HG02970 (cell line): ENCODE measurements around the gene SULT1A1.
"Not testable (repeated sequence)": the region's sequence is repeated elsewhere in the genome, so short reads cannot be mapped to it uniquely, and the experiment has no call there.

Experiments used
- ATAC-seq: cut with Tn5 transposase; IDR thresholded peaks from one replicate; pipeline ENCODE4 v1.9.1; 2021; ENCODE audit warnings: mild to moderate bottlenecking, moderate library complexity, moderate number of reproducible peaks; ENCODE audit not compliant: unreplicated experiment, low FRiP score

The SULT1A1 gene

GRCh38 chr16:28592511-28592910, 17.3 kb downstream of the SULT1A1 start:
- ATAC-seq, result no peak

GRCh38 chr16:28591355-28591754, 18.5 kb downstream of the SULT1A1 start:
- ATAC-seq, result no peak

DNA sequence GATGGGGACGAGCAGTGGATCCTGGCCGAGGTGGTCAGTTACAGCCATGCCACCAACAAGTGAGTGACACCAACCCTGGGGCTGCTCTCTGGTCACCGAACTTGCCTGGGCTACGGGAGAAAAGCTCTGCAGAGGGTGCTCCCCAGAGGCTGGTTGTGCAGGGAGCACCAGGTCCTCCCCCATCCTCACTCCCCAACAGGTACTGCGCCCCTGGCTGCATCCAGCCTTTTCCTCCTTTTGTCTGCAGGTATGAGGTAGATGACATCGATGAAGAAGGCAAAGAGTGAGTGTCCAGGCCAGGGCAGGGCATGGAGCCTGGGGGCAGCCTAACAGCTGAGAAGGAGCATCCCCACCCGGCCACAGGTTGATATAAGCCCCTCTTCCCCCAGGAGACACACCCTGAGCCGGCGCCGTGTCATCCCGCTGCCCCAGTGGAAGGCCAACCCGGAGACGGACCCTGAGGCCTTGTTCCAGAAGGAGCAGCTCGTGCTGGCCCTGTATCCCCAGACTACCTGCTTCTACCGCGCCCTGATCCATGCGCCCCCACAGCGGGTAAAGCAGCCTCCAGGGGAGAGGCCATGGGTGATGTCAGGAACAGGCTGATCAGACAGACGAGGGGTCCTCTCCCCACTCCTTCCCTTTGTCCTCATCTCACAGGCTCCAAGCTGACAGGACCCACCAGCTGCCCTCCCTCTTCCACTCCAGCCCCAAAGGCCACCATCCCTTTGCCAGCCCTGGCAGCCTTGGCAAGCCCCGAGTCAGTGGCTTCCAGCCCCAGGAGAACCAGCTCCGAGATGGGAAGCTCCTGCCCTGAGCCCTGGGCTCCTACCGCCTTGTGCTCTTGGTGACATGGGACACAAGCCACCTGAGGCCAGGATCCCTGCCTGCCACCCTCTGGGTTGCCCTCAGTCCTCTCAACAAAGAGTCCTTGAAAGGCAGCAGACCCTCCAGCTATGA, 19.2 kb downstream of the SULT1A1 start:
- ATAC-seq, result no peak

GRCh38 chr16:28589930-28590329, 19.9 kb downstream of the SULT1A1 start:
- no peak for ATAC-seq

DNA sequence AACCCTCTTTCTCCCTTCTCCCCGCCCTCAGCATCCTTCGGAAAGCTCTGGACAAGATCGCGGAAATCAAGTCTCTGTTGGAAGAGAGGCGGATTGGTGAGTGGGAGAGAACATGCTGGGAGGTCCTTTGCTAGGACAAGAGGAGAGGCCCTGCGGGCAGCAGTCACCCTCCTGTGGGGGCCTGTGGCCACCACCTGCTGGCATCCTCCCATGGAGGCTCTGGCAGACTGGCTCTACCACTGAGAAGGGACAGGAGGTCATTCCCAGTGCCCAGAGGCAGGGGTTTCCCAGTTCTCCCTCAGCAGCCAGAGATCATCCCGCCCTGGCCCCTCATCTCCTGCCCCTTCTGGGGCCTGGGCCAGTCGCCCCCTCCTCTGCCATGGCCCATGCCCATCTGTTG, 20.8 kb downstream of the SULT1A1 start:
- no peak for ATAC-seq

GRCh38 chr16:28587386-28587785, 22.5 kb downstream of the SULT1A1 start:
- ATAC-seq, result no peak

- no peak for ATAC-seq
Observed at GRCh38 chr16:28586466-28586865, 23.4 kb downstream of the SULT1A1 start.

GRCh38 chr16:28585674-28586073, 24.2 kb downstream of the SULT1A1 start:
- ATAC-seq, result no peak

DNA sequence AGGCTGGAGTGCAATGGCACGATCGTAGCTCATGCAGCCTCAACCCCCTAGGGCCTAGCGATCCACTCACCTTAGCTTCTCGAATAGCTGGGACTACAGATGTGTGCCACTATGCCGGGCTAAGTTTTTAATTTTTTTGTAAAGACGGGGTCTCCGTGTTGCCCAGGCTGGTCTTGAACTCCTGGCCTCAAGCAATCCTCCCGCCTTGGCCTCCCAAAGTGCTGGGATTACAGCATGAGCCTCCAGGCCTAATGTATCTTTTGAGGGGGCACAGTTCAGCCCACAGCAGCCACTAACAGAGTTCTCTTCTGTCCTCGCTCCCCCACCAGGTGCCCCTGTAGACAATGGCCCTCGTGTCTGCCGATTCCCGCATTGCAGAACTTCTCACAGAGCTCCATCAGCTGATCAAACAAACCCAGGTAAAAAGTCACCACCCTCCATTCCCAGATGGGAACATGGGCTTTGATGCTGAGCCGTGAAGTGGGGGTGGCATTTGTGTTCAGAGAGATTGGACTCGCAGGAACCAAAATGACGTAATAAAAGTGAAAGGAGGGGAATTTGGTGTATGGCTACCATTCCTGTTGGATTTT, 29.0 kb downstream of the SULT1A1 start:
- no peak for ATAC-seq

- no peak for ATAC-seq
Observed at GRCh38 chr16:28575446-28576109, 34.3 kb downstream of the SULT1A1 start.

DNA sequence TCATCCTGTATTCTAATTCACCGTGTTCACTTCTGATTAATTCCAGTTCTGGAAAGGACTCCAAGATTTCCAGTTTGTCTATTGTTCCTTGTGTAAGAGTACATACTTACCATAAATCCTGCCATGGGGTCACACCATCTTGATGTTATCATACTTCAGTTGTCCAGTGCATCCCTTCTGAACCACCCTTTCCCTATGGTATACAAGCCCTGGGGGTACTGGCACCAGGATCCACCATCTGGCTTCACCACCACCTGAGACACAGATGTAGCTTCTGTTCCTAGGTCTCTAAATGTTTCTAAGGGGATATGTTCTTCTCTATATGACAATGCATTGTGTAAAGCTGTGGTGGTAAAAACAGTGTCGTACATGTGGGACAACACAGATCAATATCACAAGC, 34.9 kb downstream of the SULT1A1 start:
- no peak for ATAC-seq

DNA sequence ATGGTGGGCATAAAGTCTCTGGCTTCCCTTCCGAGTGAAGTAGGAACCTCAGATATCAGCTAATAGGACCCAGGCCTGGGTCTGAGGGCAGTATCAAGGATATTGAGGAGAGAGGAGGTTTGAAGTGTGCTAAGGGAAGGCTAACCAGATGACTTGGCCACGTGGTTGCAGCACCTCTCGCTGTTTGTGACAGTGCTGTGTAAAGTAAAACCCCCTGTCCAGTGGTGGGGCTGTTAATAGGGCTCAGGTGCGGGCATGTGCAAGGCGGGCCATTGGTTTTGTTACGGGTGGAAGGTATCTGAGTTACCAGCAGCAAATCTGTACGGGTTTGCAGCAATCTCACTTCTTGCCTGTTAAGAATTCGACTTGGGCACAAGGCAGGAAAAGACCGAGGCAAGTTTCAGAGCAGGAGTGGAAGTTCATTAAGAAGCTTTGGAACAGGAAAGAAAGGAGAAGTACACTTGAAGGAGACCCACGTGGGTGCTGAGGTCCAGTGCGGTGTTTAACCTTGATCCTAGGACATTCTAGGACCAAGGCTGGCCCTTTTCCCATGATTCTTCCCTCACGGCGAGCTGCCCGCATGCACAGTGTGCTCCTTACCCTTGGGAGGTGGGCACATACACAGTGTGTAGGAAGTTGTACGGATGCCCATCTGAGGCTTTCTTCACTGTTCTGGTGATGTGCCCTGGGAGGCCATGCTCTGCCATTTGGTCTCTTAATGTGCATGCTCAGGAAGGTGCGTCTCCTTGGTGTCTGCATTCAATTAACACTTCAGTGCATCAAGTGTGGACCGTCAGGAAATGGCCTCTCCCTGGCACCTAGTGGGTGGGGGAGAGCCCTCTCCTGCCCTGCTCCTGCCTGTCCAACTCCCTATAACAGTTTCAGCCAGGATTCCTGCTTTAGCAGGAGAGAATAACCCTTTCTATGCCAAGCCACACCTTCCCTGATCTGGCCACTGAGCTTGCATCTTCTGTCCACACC, 35.8 kb downstream of the SULT1A1 start:
- no peak for ATAC-seq

GRCh38 chr16:28572696-28573510, 36.9 kb downstream of the SULT1A1 start:
- no peak for ATAC-seq

- no peak for ATAC-seq
Observed at GRCh38 chr16:28569968-28570752, 39.7 kb downstream of the SULT1A1 start.

GRCh38 chr16:28569021-28569420, 40.8 kb downstream of the SULT1A1 start:
- ATAC-seq, result no peak

GRCh38 chr16:28567292-28567691, 42.6 kb downstream of the SULT1A1 start:
- no peak for ATAC-seq

- not testable (repeated sequence) for ATAC-seq
Observed at GRCh38 chr16:28566233-28566925, 43.5 kb downstream of the SULT1A1 start.

GRCh38 chr16:28563218-28563617, 46.6 kb downstream of the SULT1A1 start:
- no peak for ATAC-seq
